Progenitor cell of endocrine pancreas (in vitro differentiated cells): ENCODE results near the gene CTNNA2. TPM values are rescaled to one million over a fixed set of nuclear protein-coding genes. Genes with fewer than 3 reads are reported as not detected.

Source experiments
- DNase-seq: peaks from one replicate; pipeline ENCODE4 v3.0.0; 2021; ENCODE audit warnings: low spot score; ENCODE audit not compliant: unreplicated experiment
- H3K27ac Mint-ChIP-seq: 2 replicates; pipeline ENCODE4 v1.8.0; 2021; ENCODE audit warnings: mild to moderate bottlenecking, moderate library complexity, mixed read lengths
- H3K27me3 Mint-ChIP-seq: 2 replicates; pipeline ENCODE4 v1.8.0; 2021; ENCODE audit warnings: mixed read lengths
- H3K36me3 Mint-ChIP-seq: 2 replicates; pipeline ENCODE4 v1.8.0; 2022; ENCODE audit warnings: mixed read lengths; ENCODE audit not compliant: insufficient read depth
- H3K4me1 Mint-ChIP-seq: 2 replicates; pipeline ENCODE4 v1.8.0; 2021; ENCODE audit warnings: low read depth, mixed read lengths
- H3K4me3 Mint-ChIP-seq: 2 replicates; pipeline ENCODE4 v1.8.0; 2021; ENCODE audit warnings: low read depth, mild to moderate bottlenecking, moderate library complexity, mixed read lengths
- H3K9me3 Mint-ChIP-seq: 2 replicates; pipeline ENCODE4 v1.8.0; 2021; ENCODE audit warnings: low read depth, mixed read lengths
- total RNA-seq: library from RNA; stranded (reverse); gene quantifications from 2 replicates; pipeline ENCODE4 v1.2.1, GENCODE V29; 2021
- TF ChIP-seq, protein P1 (sequence below): fragments of 200-600 bp; sonication (generic); IDR thresholded peaks from one replicate; pipeline ENCODE4 v1.5.0; 2021; ENCODE audit warnings: antibody characterized with exemption, mild to moderate bottlenecking; ENCODE audit not compliant: unreplicated experiment

CTNNA2 gene
- total RNA-seq, 1 donor from 2014 or later, result 10.2 TPM

DNA sequence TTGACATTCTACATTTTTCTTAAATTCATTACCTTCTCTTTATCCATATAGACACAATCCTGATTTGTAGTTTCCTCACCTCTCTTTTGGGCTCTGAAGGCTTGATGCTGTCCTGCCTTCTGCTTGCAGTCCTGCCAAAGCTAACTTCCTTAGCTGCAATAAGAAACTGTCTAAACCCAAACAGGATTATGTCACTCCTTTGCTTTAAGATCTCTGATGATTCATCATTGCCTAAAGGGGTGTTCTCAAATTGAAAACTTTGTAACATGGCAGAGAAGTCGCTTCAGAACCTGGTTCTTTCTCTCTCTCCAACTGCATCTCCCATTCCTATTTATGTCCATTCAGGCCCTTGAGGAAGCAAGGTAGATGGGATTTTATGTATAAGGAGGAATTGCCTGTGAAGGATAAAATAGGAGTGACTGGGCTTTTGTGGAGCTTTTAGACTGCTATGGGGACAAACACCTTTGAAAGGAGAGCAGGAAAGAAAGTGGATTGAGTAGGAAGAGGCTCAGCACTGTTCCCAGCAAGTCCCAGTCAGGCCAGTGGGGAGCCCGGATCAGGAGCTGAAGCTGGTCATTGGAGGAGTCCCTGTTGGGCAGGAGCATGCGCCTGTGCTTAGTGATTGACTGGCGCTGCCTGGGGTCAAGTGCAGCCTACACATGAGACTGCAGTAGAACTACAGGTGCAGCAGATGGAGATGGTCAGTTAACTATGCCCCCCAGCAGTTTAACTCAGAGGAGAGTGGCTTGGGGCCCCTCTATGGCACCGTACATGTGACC, 390.6 kb downstream of the CTNNA2 start:
- Mint-ChIP-seq H3K4me3 (no peak overlapping the region), H3K27me3 (no peaks in the 10 kb centered on the region), H3K27ac (no peak overlapping the region), H3K4me1 (no peaks in the 10 kb centered on the region), H3K36me3 (no peaks in the 10 kb centered on the region), H3K9me3 (no peaks in the 10 kb centered on the region)
- DNase-seq, result no peak
- TF ChIP-seq, protein P1, sequence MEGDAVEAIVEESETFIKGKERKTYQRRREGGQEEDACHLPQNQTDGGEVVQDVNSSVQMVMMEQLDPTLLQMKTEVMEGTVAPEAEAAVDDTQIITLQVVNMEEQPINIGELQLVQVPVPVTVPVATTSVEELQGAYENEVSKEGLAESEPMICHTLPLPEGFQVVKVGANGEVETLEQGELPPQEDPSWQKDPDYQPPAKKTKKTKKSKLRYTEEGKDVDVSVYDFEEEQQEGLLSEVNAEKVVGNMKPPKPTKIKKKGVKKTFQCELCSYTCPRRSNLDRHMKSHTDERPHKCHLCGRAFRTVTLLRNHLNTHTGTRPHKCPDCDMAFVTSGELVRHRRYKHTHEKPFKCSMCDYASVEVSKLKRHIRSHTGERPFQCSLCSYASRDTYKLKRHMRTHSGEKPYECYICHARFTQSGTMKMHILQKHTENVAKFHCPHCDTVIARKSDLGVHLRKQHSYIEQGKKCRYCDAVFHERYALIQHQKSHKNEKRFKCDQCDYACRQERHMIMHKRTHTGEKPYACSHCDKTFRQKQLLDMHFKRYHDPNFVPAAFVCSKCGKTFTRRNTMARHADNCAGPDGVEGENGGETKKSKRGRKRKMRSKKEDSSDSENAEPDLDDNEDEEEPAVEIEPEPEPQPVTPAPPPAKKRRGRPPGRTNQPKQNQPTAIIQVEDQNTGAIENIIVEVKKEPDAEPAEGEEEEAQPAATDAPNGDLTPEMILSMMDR, result no peak

DNA sequence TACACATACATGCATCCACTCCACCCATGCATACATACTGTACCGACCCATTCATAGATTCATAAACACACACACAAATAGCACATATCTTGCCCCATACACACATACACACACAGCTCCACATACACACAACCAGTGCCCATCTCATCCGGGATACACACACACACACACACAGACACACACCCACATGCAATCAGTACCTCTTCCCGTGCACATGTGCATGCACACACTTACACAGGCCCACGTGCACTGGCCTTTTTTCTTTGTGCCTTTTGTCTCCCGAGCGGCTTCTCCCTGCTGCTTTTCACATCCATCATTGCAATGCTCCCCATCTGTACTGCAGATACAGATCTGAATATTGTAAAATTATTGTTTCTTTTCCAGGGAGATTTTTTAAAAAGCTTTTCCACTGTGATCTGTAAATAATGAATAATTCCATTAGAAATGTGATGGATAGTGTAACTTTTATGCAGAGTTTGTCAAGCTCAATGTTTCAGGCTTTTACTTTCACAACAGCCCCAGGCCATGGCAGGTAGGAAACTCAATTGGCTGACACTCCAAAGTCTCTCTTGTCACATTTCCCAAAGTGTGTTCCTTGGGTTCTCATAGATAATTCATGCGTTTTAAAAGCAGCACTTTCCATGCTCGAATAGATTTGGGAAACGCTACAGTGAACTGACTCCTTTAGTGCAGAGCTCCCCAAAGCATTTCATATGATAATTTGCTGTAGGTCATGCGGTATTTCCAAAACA, 393.5 kb downstream of the CTNNA2 start:
- TF ChIP-seq, protein P1, result no peak
- no peak overlapping the region for H3K27ac Mint-ChIP-seq
- no peaks in the 10 kb centered on the region for H3K4me1 Mint-ChIP-seq
- H3K4me3 Mint-ChIP-seq, result no peak overlapping the region
- no peaks in the 10 kb centered on the region for H3K9me3 Mint-ChIP-seq
- no peaks in the 10 kb centered on the region for H3K27me3 Mint-ChIP-seq
- DNase-seq, result no peak
- no peaks in the 10 kb centered on the region for H3K36me3 Mint-ChIP-seq

DNA sequence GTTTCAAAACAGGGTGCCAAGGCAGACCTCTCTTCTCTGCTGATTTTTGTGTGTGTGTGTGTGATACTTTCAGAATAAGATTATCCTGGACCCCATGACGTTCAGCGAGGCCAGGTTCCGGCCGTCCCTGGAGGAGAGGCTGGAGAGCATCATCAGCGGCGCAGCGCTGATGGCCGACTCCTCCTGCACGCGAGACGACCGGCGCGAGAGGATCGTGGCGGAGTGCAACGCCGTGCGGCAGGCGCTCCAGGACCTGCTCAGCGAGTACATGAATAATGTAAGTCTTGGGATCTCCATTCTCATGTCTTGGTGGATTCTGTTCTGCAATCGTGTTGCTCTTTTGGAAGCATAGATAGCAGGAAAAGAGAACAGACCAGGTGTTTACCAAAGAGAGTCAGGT, 396.7 kb downstream of the CTNNA2 start:
- Mint-ChIP-seq H3K27me3 (no peaks in the 10 kb centered on the region), H3K4me3 (no peak overlapping the region), H3K9me3 (peaks cover 6% of the 10 kb centered on the region), H3K27ac (no peak overlapping the region), H3K36me3 (no peaks in the 10 kb centered on the region), H3K4me1 (no peaks in the 10 kb centered on the region)
- TF ChIP-seq, protein P1, result no peak
- no peak for DNase-seq

DNA sequence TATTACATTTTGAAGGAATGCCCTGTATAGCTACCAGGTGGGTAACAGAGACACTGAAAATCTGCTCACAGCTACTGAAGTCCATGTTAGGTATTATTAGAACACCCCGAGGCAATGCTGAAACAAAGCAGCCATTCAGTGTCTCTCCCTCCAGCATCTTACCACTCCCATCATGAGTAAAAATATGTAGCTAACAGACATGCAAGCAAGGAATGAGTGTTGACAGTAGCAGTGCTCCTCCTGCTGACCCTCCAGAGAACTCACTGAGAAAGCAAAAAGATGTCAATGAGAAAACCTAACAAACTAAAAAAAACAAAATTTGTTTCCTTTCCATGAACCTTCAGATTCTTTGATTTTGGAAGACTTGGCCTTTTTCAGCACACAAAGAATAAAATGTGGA, 397.8 kb downstream of the CTNNA2 start:
- peaks cover 6% of the 10 kb centered on the region for H3K9me3 Mint-ChIP-seq
- no peaks in the 10 kb centered on the region for H3K4me1 Mint-ChIP-seq
- H3K4me3 Mint-ChIP-seq, result no peak overlapping the region
- no peaks in the 10 kb centered on the region for H3K36me3 Mint-ChIP-seq
- no peaks in the 10 kb centered on the region for H3K27me3 Mint-ChIP-seq
- no peak for DNase-seq
- no peak overlapping the region for H3K27ac Mint-ChIP-seq
- TF ChIP-seq, protein P1, result peak; percentile 17

DNA sequence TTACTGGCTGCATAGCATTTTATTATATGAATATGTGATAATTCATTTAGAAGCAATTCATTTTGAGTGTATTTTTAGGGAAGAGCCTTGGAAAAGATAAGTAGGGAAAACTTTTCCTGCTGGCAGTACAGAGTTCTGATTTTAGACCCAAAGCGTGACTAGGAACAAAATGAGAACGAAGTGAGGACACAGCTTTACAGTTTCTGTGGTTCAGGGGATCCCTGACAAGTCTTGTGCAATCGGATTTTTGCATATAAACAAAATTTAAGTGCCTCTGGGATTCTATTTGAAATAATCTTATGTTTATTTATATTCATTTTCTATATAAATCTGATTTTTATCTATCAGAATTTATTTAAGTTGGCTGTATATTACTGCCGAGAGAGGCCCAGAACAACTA, 402.6 kb downstream of the CTNNA2 start:
- Mint-ChIP-seq H3K27ac (no peak overlapping the region), H3K27me3 (no peaks in the 10 kb centered on the region), H3K9me3 (peaks cover 8% of the 10 kb centered on the region), H3K36me3 (no peaks in the 10 kb centered on the region), H3K4me3 (no peak overlapping the region), H3K4me1 (peaks cover 2% of the 10 kb centered on the region)
- TF ChIP-seq, protein P1, result no peak
- DNase-seq, result no peak
